ENCODE measurements around the gene TMEM43.

Gene TMEM43

DNA sequence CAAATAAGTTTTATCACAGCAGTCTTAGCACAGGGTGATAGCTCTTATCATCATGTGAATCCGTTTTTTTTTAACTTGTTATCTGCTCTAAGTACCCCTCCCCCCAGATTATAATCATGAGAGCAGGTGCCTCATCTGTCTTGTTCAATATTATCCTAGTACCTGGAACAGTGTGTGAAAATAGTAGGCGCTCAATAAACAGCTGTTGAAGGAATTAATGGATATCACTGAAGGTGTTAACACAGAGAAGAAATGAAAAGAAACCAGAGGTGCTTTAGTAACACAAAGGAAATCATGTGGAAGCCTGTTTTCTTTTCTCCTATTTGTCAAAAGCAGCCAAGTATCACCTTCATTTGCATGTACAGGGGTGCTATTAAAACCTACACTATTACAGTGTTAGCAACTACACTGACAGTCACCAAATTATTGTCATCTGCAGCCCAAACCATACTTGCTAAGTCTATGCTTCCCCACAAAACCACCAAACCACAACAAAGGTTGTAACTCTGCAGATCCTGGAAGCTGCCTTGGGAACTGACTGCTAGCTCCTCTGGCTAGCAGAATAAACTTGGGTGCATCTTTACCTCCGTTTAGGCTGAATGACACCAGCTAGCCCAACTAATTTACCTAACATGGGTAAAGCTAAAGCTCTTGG, 50.7 kb downstream of the TMEM43 start:
- DNase-seq (ENCODE audit: low read depth in 1 of 2, low spot score in 1 of 2), result peak; percentile 22 to 29

DNA sequence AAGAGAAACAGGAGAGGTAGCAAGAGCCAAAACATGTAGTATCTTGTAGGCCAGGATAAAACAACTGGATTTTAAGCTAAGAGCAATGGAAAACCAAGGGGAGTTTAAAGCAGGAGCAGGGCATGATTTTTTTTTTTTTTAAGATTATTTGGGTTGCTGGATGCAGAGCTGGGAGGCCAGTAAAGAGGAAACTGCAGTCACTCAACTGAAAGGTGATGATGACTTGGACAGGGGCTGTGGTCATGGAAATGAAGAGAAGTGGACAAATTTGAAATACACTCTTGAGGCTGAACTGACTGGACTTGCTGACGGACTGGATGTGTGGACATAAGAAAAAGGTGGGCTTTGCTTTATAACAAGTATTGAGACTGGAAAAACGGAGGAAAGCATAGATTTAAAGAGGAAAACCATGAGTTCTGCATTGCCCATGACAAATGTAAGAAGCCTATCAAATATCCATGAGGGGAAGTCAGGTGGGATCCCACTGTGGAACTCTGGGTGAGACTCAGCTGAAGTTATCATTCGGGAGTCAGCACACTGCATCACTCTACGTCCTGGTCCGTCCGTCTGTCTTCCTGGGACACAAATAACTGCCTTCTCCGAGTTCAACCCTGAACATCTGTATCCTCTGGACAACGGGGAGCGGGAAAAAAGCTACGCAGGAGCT, 52.9 kb downstream of the TMEM43 start:
- no peak for DNase-seq (ENCODE audit: low read depth in 1 of 2, low spot score in 1 of 2)

DNA sequence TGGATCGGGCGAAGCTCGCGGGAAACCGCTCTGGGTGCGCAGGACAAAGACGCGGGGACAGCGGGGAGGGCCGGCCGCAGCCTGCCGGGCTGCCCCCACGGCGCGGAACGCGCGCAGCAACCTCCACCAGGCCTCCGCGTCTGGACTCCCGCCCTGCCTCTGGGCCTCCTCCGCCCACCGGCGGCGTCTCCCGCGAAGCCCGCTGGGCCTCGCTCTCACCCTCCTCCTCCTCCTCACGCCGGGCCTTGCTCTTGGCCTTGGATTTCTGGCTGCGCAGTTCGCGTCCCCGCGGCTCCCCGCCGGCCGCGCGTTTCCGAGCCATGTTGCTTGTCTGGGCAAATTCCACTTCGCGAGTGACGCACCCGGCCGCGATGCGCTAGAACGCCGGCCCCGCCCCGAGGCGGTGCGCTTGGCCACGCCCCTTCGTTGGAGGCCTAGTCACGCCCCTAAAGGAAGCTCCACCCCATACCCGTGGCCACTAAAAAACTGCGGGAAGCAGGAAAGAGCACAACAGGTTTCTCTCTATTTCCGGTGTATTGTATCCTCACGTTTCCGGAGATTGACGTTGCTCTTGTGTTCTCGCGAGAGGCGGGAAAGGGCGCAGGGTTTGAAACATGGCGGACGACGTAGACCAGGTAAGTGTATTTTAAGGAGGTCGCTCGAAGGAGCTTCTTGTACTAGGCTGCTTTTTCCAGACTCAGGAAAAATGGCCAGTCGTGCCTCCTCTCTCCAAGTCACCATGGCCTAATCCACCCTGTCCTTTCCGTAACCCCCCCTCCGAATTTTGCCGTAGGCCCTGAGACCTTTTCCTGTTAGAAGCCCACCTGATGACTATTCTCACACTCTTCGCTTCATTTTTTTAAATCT, 53.6 kb downstream of the TMEM43 start, which contains the start of the genes LSM3 and XPC:
LSM3 (plus strand) TSS at position 571 of the 867 bp plus-strand sequence; CDS start at position 615, 44 bp downstream.
XPC (minus strand) TSS at position 355 of the 867 bp plus-strand sequence; CDS start at position 322, 33 bp downstream.
- peak; percentile 95 for DNase-seq (ENCODE audit: low read depth in 1 of 2, low spot score in 1 of 2)

GRCh38 chr3:14179114-14179465, 54.2 kb downstream of the TMEM43 start:
- DNase-seq (ENCODE audit: low read depth in 1 of 2, low spot score in 1 of 2), result no peak

GRCh38 chr3:14179795-14180194, 54.9 kb downstream of the TMEM43 start:
- no peak for DNase-seq (ENCODE audit: low read depth in 1 of 2, low spot score in 1 of 2)

- no peak for DNase-seq (ENCODE audit: low read depth in 1 of 2, low spot score in 1 of 2)
These were observed 56.4 kb downstream of the TMEM43 start for GRCh38 chr3:14181253-14181652.

- no peak for DNase-seq (ENCODE audit: low read depth in 1 of 2, low spot score in 1 of 2)
These were observed 58.2 kb downstream of the TMEM43 start for GRCh38 chr3:14183015-14183577.

- DNase-seq (ENCODE audit: low read depth in 1 of 2, low spot score in 1 of 2), result no peak
These were observed 62.1 kb downstream of the TMEM43 start for GRCh38 chr3:14186854-14187458.

- DNase-seq (ENCODE audit: low read depth in 1 of 2, low spot score in 1 of 2), result no peak
These were observed 63.3 kb downstream of the TMEM43 start for GRCh38 chr3:14188041-14188754.

Measured in activated T-helper 1 cell treated with anti-CD3 and anti-CD28 coated beads, Interleukin-2, amount 50 U/mL, for 16 hours (primary cell).